HepG2 (cell line): ENCODE results near the gene CTNND2.
"Not testable (repeated sequence)": the region's sequence is repeated elsewhere in the genome, so short reads cannot be mapped to it uniquely, and the experiment has no call there.

Source experiments
- CTCF ChIP-seq: sonication (generic); formaldehyde crosslinking; IDR thresholded peaks from 2 replicates; pipeline ENCODE4 v1.5.0; 2020; ENCODE audit warnings: mild to moderate bottlenecking, missing genetic modification reagents, moderate library complexity
- EP300 ChIP-seq, 3 experiments: sonication (generic) in 1 of 3; formaldehyde crosslinking in 1 of 3; IDR thresholded peaks; 2 replicates each; pipeline versions ENCODE4 v1.5.1 to v1.6.1; 2011 to 2020; ENCODE audit warnings: low read depth in 2 of 3, low read length in 2 of 3, borderline replicate concordance in 1 of 3, improper control_type of control experiment in 1 of 3, mild to moderate bottlenecking in 1 of 3, missing genetic modification reagents in 1 of 3, moderate library complexity in 1 of 3
- ETV6 ChIP-seq: sonication (generic); formaldehyde crosslinking; conservative IDR thresholded peaks from 2 replicates; pipeline ENCODE4 v1.4.0; 2020; ENCODE audit warnings: missing genetic modification reagents
- EZH2 ChIP-seq: conservative IDR thresholded peaks from 2 replicates; pipeline ENCODE4 v1.6.1; 2012; ENCODE audit warnings: mild to moderate bottlenecking, low read depth, low read length, moderate library complexity
- GABPA ChIP-seq, 2 experiments: IDR thresholded peaks; 2 replicates each; pipeline ENCODE4 v1.6.1; 2011 to 2016; ENCODE audit warnings: low read depth in 2 of 2, low read length in 1 of 2, missing biosample characterization in 1 of 2, missing genetic modification characterization in 1 of 2
- POLR2AphosphoS5 ChIP-seq: IDR thresholded peaks from 2 replicates; pipeline ENCODE4 v1.6.1; 2012; ENCODE audit warnings: low read depth, low read length
- ZBTB34 ChIP-seq: sonication (generic); formaldehyde crosslinking; IDR thresholded peaks from 2 replicates; pipeline ENCODE4 v1.8.0; 2022; ENCODE audit warnings: mild to moderate bottlenecking, missing genetic modification reagents
- ZFY ChIP-seq: sonication (generic); formaldehyde crosslinking; IDR thresholded peaks from 2 replicates; pipeline ENCODE4 v1.4.0; 2020; ENCODE audit warnings: missing genetic modification reagents

GRCh38 chr5:11414732-11415131 lies 489.5 kb downstream of the CTNND2 start:
- not testable (repeated sequence) for TF ChIP-seq ZFY (CRISPR knock-in tag); GABPA (IDR thresholded peaks at IDR 0.05; ENCODE audit: low read depth, low read length); GABPA (CRISPR knock-in tag; IDR thresholded peaks at IDR 0.05; ENCODE audit: low read depth); ZBTB34 (CRISPR knock-in tag); ETV6 (CRISPR knock-in tag); EP300 (IDR thresholded peaks at IDR 0.05; ENCODE audit: low read depth in 2 of 2, low read length in 2 of 2); EP300 (CRISPR knock-in tag; IDR thresholded peaks at IDR 0.05; ENCODE audit: borderline replicate concordance); EZH2; POLR2AphosphoS5; CTCF
